ENCODE data around the gene PTPRE. TPM values are rescaled to one million over a fixed set of nuclear protein-coding genes. Genes with fewer than 3 reads are reported as not detected.

The PTPRE gene
- polyA plus RNA-seq, 1 donor (not counting 4 experiments of a cell fraction or from before 2014, with no cell fraction given) = 15.1 TPM

GRCh38 chr10:127915324-127915723, 8.4 kb downstream of the PTPRE start:
- no peak for DNase-seq (ENCODE audit: low read depth, low spot score)
- H3K9me1 ChIP-seq (ENCODE audit: control insufficient read depth, extremely low read depth, insufficient read depth, low read length) = no peaks in the 10 kb centered on the region
- dilution Hi-C loops (cut with MboI; ENCODE audit: extremely low pct_ligation_motif_present, low sequenced_read_pairs) = no loop called here
- no peak overlapping the region for H3K4me3 ChIP-seq (ENCODE audit: control insufficient read depth in 2 of 3, extremely low read depth in 1 of 3, insufficient read depth in 2 of 3, low read depth in 1 of 3, low read length in 3 of 3)
- no peaks in the 10 kb centered on the region for H3K4me1 ChIP-seq (ENCODE audit: control insufficient read depth, extremely low read depth, insufficient read depth, low read length)
- H3K27me3 ChIP-seq (ENCODE audit: control insufficient read depth, extremely low read depth, insufficient read depth, low read length) = no peaks in the 10 kb centered on the region
- FAIRE-seq = no peak
- TF ChIP-seq EZH2 (IDR thresholded peaks at IDR 0.05; ENCODE audit: low read length) = no peak
- no peak for TF ChIP-seq CTCF (optimal IDR thresholded peaks at IDR 0.05 in 1 of 3, IDR thresholded peaks at IDR 0.05 in 1 of 3, conservative IDR thresholded peaks at IDR 0.05 in 1 of 3; ENCODE audit: extremely low read depth in 1 of 3, insufficient read depth in 2 of 3, low read length in 3 of 3)
- H3K9ac ChIP-seq (ENCODE audit: control insufficient read depth, extremely low read depth, insufficient read depth, low read length) = no peak overlapping the region
- H3K36me3 ChIP-seq (ENCODE audit: control insufficient read depth in 2 of 2, extremely low read depth in 1 of 2, insufficient read depth in 2 of 2, low read length in 2 of 2) = no peaks in the 10 kb centered on the region
- no peaks in the 10 kb centered on the region for H3K79me2 ChIP-seq (ENCODE audit: control insufficient read depth, insufficient read depth, low read length)
- no peaks in the 10 kb centered on the region for H4K20me1 ChIP-seq (ENCODE audit: control insufficient read depth, extremely low read depth, insufficient read depth, low read length)
- no peak overlapping the region for H2AFZ ChIP-seq (ENCODE audit: control insufficient read depth, low read length)
- no peak overlapping the region for H3K27ac ChIP-seq (ENCODE audit: control insufficient read depth, insufficient read depth, low read length)
- no peak overlapping the region for H3K4me2 ChIP-seq (ENCODE audit: control insufficient read depth, extremely low read depth, insufficient read depth, low read depth, low read length)
- no peaks in the 10 kb centered on the region for H3K9me3 ChIP-seq (ENCODE audit: control insufficient read depth, low read depth, low read length)

GRCh38 chr10:127916826-127917225, 9.9 kb downstream of the PTPRE start:
- H3K36me3 ChIP-seq (ENCODE audit: control insufficient read depth in 2 of 2, extremely low read depth in 1 of 2, insufficient read depth in 2 of 2, low read length in 2 of 2) = no peaks in the 10 kb centered on the region
- H3K4me2 ChIP-seq (ENCODE audit: control insufficient read depth, extremely low read depth, insufficient read depth, low read depth, low read length) = no peak overlapping the region
- no peaks in the 10 kb centered on the region for H3K27me3 ChIP-seq (ENCODE audit: control insufficient read depth, extremely low read depth, insufficient read depth, low read length)
- H2AFZ ChIP-seq (ENCODE audit: control insufficient read depth, low read length) = no peak overlapping the region
- no peak for FAIRE-seq
- H3K79me2 ChIP-seq (ENCODE audit: control insufficient read depth, insufficient read depth, low read length) = no peaks in the 10 kb centered on the region
- no peaks in the 10 kb centered on the region for H3K9me1 ChIP-seq (ENCODE audit: control insufficient read depth, extremely low read depth, insufficient read depth, low read length)
- no peaks in the 10 kb centered on the region for H4K20me1 ChIP-seq (ENCODE audit: control insufficient read depth, extremely low read depth, insufficient read depth, low read length)
- no peak overlapping the region for H3K9ac ChIP-seq (ENCODE audit: control insufficient read depth, extremely low read depth, insufficient read depth, low read length)
- H3K27ac ChIP-seq (ENCODE audit: control insufficient read depth, insufficient read depth, low read length) = no peak overlapping the region
- no peaks in the 10 kb centered on the region for H3K4me1 ChIP-seq (ENCODE audit: control insufficient read depth, extremely low read depth, insufficient read depth, low read length)
- DNase-seq (ENCODE audit: low read depth, low spot score) = no peak
- TF ChIP-seq EZH2 (IDR thresholded peaks at IDR 0.05; ENCODE audit: low read length) = no peak
- TF ChIP-seq CTCF (optimal IDR thresholded peaks at IDR 0.05 in 1 of 3, IDR thresholded peaks at IDR 0.05 in 1 of 3, conservative IDR thresholded peaks at IDR 0.05 in 1 of 3; ENCODE audit: extremely low read depth in 1 of 3, insufficient read depth in 2 of 3, low read length in 3 of 3) = no peak
- dilution Hi-C loops (cut with MboI; ENCODE audit: extremely low pct_ligation_motif_present, low sequenced_read_pairs) = no loop called here
- no peak overlapping the region for H3K4me3 ChIP-seq (ENCODE audit: control insufficient read depth in 2 of 3, extremely low read depth in 1 of 3, insufficient read depth in 2 of 3, low read depth in 1 of 3, low read length in 3 of 3)
- no peaks in the 10 kb centered on the region for H3K9me3 ChIP-seq (ENCODE audit: control insufficient read depth, low read depth, low read length)

All from keratinocyte (primary cell).